Prostate gland (tissue), 2 donors: ENCODE results near the gene STOML1. TPM values are rescaled to one million over a fixed set of nuclear protein-coding genes. Genes with fewer than 3 reads are reported as not detected.
A peak's percentile ranks its signal among the peaks of the same experiment; 100 is the strongest.

Experiments used
- DNase-seq: peaks from one replicate; pipeline ENCODE4 v3.0.0-alpha.2; 2019; ENCODE audit warnings: low spot score
- H3K27ac ChIP-seq, 2 donors: fragments of 200-600 bp; sonication (generic); 2 replicates each; pipeline ENCODE4 v1.5.1; 2017 to 2019
- H3K27me3 ChIP-seq: fragments of 200-600 bp; sonication (generic); replicated peaks from 2 replicates; pipeline ENCODE4 v1.5.1; 2019; ENCODE audit not compliant: insufficient read depth
- H3K36me3 ChIP-seq, 2 donors: fragments of 200-600 bp; sonication (generic); 1 replicate in 1 of 2; 2 replicates in 1 of 2; pipeline versions ENCODE4 v1.5.1 to v1.8.1; 2017 to 2019
- H3K4me1 ChIP-seq: fragments of 200-600 bp; sonication (generic); replicated peaks from 2 replicates; pipeline ENCODE4 v1.5.1; 2019
- H3K4me3 ChIP-seq, 2 donors: fragments of 200-600 bp; sonication (generic); 2 replicates each; pipeline ENCODE4 v1.5.1; 2017 to 2019
- H3K9me3 ChIP-seq: fragments of 200-600 bp; sonication (generic); 2 replicates; pipeline ENCODE4 v1.5.1; 2017
- POLR2A ChIP-seq: fragments of 450-650 bp; IDR thresholded peaks from one replicate; pipeline ENCODE4 v1.6.1; 2016; ENCODE audit warnings: antibody characterized with exemption, mild to moderate bottlenecking
- POLR2AphosphoS5 ChIP-seq: sonication (generic); formaldehyde crosslinking; IDR thresholded peaks from one replicate; pipeline ENCODE4 v1.6.1; 2017; ENCODE audit warnings: antibody characterized with exemption
- WGBS: methylation state at CpG from one replicate; pipeline ENCODE4 v1.1.5; 2018; 5-methylcytosine and 5-hydroxymethylcytosine counted together
- intact Hi-C: fragments of 100-400 bp; cut with DNase I; formaldehyde crosslinking; loops from one replicate; pipeline ENCODE4 v1.14.2; 2022
- total RNA-seq, 2 donors: library from RNA; depleted of rRNA; stranded (reverse); fragments of >200 nt; gene quantifications; one replicate each; pipeline ENCODE4 v1.1.0, GENCODE V29; 2016
- TF ChIP-seq, protein P1 (sequence below), 4 experiments: fragments of 200-600 bp in 2 of 4; fragments of 450-650 bp in 2 of 4; sonication (generic) in 2 of 4; IDR thresholded peaks; 1 replicate in 3 of 4; 2 replicates in 1 of 4; pipeline ENCODE4 v1.5.1; 2016 to 2019; ENCODE audit warnings: antibody characterized with exemption in 4 of 4, mild to moderate bottlenecking in 2 of 4, moderate library complexity in 2 of 4

STOML1 gene
- total RNA-seq, 2 donors from 2014 or later: 15.6 to 26.8 TPM

DNA sequence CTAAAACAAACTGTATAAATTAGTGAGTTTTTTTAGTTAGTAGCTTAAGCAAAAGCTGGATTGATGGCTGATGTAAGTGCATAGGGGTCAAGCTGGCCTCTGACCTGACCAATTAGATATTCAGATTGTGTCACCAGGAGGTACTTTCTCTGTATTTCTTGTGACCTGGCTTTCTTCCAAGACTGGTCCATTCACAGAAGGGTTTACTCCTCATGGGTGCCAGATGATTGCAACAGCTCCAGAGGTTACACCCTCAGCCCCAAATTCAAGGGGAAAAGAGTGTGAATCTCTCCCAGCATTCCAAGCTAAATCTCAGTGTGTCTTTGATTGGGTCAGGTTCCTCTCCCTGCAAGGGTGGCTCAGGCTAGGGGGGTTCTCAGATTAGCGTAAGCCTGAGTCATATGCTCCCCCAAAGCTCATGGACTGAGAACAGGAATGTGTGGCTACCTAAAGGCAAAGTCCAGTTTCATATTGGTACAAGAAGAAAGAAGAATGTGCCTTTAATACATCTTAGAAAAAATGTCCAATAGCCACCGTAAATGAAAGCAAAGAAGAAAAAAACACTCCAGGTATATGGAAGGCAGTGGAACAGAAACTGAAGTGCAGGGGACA, 18.9 kb upstream of the STOML1 start:
- H3K27ac ChIP-seq: peak overlapping the region; percentile 65
- no peak overlapping the region for H3K4me3 ChIP-seq
- peaks cover 14% of the 10 kb centered on the region for H3K4me1 ChIP-seq
- 49% methylated on average over 2 of the region's 2 CpGs for WGBS
- no peaks in the 10 kb centered on the region for H3K27me3 ChIP-seq
- DNase-seq: no peak
- no peaks in the 10 kb centered on the region for H3K36me3 ChIP-seq
- no peaks in the 10 kb centered on the region for H3K9me3 ChIP-seq
- intact Hi-C loops: no loop called here
- TF ChIP-seq POLR2A (no peak), POLR2AphosphoS5 (no peak)
- TF ChIP-seq, protein P1, sequence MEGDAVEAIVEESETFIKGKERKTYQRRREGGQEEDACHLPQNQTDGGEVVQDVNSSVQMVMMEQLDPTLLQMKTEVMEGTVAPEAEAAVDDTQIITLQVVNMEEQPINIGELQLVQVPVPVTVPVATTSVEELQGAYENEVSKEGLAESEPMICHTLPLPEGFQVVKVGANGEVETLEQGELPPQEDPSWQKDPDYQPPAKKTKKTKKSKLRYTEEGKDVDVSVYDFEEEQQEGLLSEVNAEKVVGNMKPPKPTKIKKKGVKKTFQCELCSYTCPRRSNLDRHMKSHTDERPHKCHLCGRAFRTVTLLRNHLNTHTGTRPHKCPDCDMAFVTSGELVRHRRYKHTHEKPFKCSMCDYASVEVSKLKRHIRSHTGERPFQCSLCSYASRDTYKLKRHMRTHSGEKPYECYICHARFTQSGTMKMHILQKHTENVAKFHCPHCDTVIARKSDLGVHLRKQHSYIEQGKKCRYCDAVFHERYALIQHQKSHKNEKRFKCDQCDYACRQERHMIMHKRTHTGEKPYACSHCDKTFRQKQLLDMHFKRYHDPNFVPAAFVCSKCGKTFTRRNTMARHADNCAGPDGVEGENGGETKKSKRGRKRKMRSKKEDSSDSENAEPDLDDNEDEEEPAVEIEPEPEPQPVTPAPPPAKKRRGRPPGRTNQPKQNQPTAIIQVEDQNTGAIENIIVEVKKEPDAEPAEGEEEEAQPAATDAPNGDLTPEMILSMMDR (IDR thresholded peaks at IDR 0.05): no peak

DNA sequence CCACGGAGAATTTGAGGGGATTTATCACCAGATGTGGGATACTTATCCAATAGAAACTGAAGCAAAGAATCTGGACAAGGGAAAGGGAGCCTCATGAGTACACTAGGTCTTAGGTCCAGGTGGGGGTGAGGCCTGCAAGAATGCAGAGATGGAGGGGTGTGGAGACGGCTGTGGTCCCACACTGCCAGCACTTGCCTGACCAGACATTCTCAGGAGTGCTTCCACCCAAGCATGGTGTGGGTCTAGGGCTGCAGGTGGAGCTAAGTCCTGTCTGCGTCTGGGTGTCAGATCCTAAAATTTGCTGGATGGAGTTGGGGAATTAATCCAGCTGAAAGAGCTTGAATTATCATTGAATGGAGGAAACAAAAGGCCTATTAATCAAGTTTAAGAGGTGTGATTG, 16.8 kb upstream of the STOML1 start:
- TF ChIP-seq POLR2AphosphoS5: no peak
- TF ChIP-seq POLR2A: no peak
- TF ChIP-seq, protein P1 (IDR thresholded peaks at IDR 0.05): no peak
- H3K4me3 ChIP-seq: no peak overlapping the region
- no peak for DNase-seq
- H3K9me3 ChIP-seq: no peaks in the 10 kb centered on the region
- H3K27ac ChIP-seq: no peak overlapping the region
- intact Hi-C loops: no loop called here
- no peaks in the 10 kb centered on the region for H3K36me3 ChIP-seq
- WGBS: 82% methylated on average over 3 of the region's 3 CpGs
- H3K4me1 ChIP-seq: peaks cover 14% of the 10 kb centered on the region
- no peaks in the 10 kb centered on the region for H3K27me3 ChIP-seq

DNA sequence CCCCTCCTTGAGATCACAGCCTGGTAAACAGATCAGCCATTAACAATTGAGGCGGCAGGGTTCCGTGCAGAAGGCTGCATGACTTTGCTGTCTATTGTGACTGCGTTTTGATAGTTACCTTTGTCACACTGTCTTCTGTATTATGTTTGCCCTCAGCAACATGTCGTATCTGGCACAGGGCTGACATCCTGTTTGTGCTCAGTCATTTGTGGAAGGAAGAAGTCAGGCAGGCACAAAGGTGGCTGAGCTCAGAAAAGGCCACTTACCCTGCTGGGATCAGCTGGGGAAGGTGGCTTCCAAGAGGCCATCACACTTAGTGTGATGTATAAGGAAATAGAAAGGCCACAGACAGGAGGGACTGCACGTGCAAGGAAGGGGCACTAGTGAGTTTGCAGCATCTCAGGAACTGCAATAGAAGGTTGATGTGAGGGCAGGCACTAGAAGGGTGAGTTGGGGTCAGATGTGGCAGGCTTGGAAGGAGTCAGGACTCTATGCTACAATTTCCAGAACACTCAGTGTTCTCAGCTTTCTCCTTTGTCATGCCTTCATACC, 15.8 kb upstream of the STOML1 start:
- intact Hi-C loops: no loop called here
- no peak overlapping the region for H3K4me3 ChIP-seq
- H3K27ac ChIP-seq: peak overlapping the region; percentile 59 to 70

DNA sequence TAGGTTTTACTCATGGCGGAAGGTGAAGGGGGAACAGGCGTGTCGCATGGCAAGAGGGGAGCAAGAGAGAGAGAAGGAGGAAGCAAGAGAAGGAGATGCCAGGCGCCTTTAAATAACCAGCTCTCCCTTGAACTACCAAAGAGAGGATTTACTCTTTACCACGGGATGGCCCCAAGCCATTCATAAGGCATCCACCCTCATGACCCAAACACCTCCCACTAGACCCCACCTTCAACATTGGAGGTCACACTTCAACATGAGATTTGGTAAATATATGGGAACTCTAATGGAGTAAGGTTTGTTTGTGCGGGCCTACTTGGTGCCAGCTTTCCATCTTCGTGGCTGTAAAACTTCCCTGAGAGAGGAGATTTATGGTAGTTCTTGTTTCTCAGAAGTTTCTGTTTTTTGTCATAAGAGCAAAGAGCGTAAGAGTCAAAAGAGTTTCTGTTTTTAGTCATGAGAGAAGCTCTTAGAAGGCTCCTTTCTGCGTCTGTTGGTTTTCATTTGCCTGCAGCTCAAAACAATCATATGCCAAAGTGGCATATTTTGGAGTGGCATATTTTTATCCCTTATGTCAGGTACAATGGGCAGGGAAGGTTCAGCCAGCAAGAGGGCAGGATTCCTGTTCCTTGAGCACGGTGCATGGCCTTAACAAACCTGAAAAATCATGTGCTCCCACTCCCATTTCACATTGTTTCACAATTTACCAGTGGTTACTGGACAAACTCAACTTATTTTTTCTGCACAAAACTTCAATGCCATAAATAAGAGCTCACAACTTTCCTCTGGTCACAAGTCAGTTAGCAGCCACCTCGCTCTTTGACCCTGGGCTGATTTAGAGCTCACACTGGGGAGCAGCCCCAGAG, 14.9 kb upstream of the STOML1 start:
- DNase-seq: no peak
- Histone ChIP-seq H3K27ac (peak overlapping the region; percentile 59 to 70), H3K27me3 (no peaks in the 10 kb centered on the region), H3K36me3 (no peaks in the 10 kb centered on the region), H3K4me3 (no peak overlapping the region), H3K9me3 (no peaks in the 10 kb centered on the region), H3K4me1 (peaks cover 14% of the 10 kb centered on the region)
- TF ChIP-seq POLR2AphosphoS5 (no peak), POLR2A (no peak)
- TF ChIP-seq, protein P1 (IDR thresholded peaks at IDR 0.05): no peak
- WGBS: 76% methylated on average over 11 of the region's 11 CpGs
- intact Hi-C loops: no loop called here

More for the DNA sequence above, 15.8 kb upstream of the STOML1 start:
- no peaks in the 10 kb centered on the region for H3K36me3 ChIP-seq
- WGBS: 37% methylated on average over 5 of the region's 5 CpGs
- no peaks in the 10 kb centered on the region for H3K9me3 ChIP-seq
- DNase-seq: no peak
- TF ChIP-seq, protein P1 (IDR thresholded peaks at IDR 0.05): no peak
- TF ChIP-seq POLR2AphosphoS5: peak; percentile 42
- peaks cover 14% of the 10 kb centered on the region for H3K4me1 ChIP-seq
- H3K27me3 ChIP-seq: no peaks in the 10 kb centered on the region
